GM21423 (cell line): ENCODE data around the gene MCHR1.
"Not testable (repeated sequence)": the region's sequence is repeated elsewhere in the genome, so short reads cannot be mapped to it uniquely, and the experiment has no call there.

Experiments
- ATAC-seq: cut with Tn5 transposase; IDR thresholded peaks from one replicate; pipeline ENCODE4 v1.9.1; 2021; ENCODE audit warnings: mild to moderate bottlenecking, moderate library complexity; ENCODE audit not compliant: unreplicated experiment

Gene MCHR1

GRCh38 chr22:40684728-40685127, 5.4 kb downstream of the MCHR1 start:
- no peak for ATAC-seq

- ATAC-seq, result no peak
Measured at GRCh38 chr22:40685406-40685805, 6.1 kb downstream of the MCHR1 start.

GRCh38 chr22:40687706-40688105, 8.4 kb downstream of the MCHR1 start:
- no peak for ATAC-seq

- ATAC-seq, result no peak
Measured at GRCh38 chr22:40690370-40690769, 11.1 kb downstream of the MCHR1 start.

GRCh38 chr22:40691532-40691931, 12.2 kb downstream of the MCHR1 start:
- ATAC-seq, result no peak

- ATAC-seq, result no peak
Measured at GRCh38 chr22:40694411-40694810, 15.1 kb downstream of the MCHR1 start.

- no peak for ATAC-seq
Measured at GRCh38 chr22:40701274-40701673, 22.0 kb downstream of the MCHR1 start.

GRCh38 chr22:40703174-40703573, 23.9 kb downstream of the MCHR1 start:
- no peak for ATAC-seq

GRCh38 chr22:40703736-40704135, 24.5 kb downstream of the MCHR1 start:
- no peak for ATAC-seq

- no peak for ATAC-seq
Measured at GRCh38 chr22:40705918-40706682, 26.8 kb downstream of the MCHR1 start.

- no peak for ATAC-seq
Measured at GRCh38 chr22:40707154-40707553, 27.9 kb downstream of the MCHR1 start.

- ATAC-seq, result no peak
Measured at GRCh38 chr22:40708177-40708576, 28.9 kb downstream of the MCHR1 start.

- no peak for ATAC-seq
Measured at GRCh38 chr22:40709752-40710413, 30.6 kb downstream of the MCHR1 start.

GRCh38 chr22:40712311-40712710, 33.0 kb downstream of the MCHR1 start:
- no peak for ATAC-seq

GRCh38 chr22:40714499-40715337, 35.4 kb downstream of the MCHR1 start:
- ATAC-seq, result no peak

GRCh38 chr22:40716116-40716515, 36.8 kb downstream of the MCHR1 start:
- ATAC-seq, result no peak

GRCh38 chr22:40717657-40718056, 38.4 kb downstream of the MCHR1 start:
- ATAC-seq, result not testable (repeated sequence)

GRCh38 chr22:40718250-40719204, 39.2 kb downstream of the MCHR1 start:
- no peak for ATAC-seq

- ATAC-seq, result no peak
Measured at GRCh38 chr22:40719599-40719998, 40.3 kb downstream of the MCHR1 start.

- ATAC-seq, result not testable (repeated sequence)
Measured at GRCh38 chr22:40720156-40720537, 40.9 kb downstream of the MCHR1 start.
